Activated CD8-positive, alpha-beta T cell treated with anti-CD3 and anti-CD28 coated beads for 36 hours (primary cell): Measurements from ENCODE around the gene BOK. TPM values are rescaled to one million over a fixed set of nuclear protein-coding genes. Genes with fewer than 3 reads are reported as not detected.

ENCODE experiments used
- ATAC-seq: fragments of 200-7000 bp; cut with Tn5 transposase; one replicate; pipeline ENCODE4 v1.10.0; 2021; ENCODE audit warnings: mild to moderate bottlenecking, moderate library complexity
- CTCF ChIA-PET: fragments of 350-600 bp; sonication (Branson Sonifier 250); formaldehyde crosslinking; loops from one replicate; lab custom pipeline; 2021; ENCODE audit warnings: antibody characterized with exemption; lab: Charles Lee
- POLR2A ChIA-PET: fragments of 350-600 bp; sonication (Branson Sonifier 250); formaldehyde crosslinking; loops from one replicate; lab custom pipeline; 2021; ENCODE audit warnings: antibody characterized with exemption; lab: Charles Lee
- DNase-seq: peaks from one replicate; pipeline ENCODE4 v3.0.0-alpha.2; 2020
- H3K27ac Mint-ChIP-seq: one replicate; pipeline ENCODE4 v1.8.0; 2021; ENCODE audit warnings: mild to moderate bottlenecking, mixed read lengths
- H3K27me3 Mint-ChIP-seq: one replicate; pipeline ENCODE4 v1.8.0; 2021; ENCODE audit warnings: mixed read lengths
- H3K36me3 Mint-ChIP-seq: one replicate; pipeline ENCODE4 v1.8.0; 2021; ENCODE audit warnings: low read depth, mixed read lengths
- H3K4me1 Mint-ChIP-seq: one replicate; pipeline ENCODE4 v1.8.0; 2021; ENCODE audit warnings: low read depth, mixed read lengths
- H3K4me3 Mint-ChIP-seq: one replicate; pipeline ENCODE4 v1.8.0; 2021; ENCODE audit warnings: mild to moderate bottlenecking, moderate library complexity, mixed read lengths
- H3K9me3 Mint-ChIP-seq: one replicate; pipeline ENCODE4 v1.8.0; 2021; ENCODE audit warnings: mixed read lengths
- CTCF ChIP-seq: fragments of 200-600 bp; IDR thresholded peaks from one replicate; pipeline ENCODE4 v1.8.0; 2022; ENCODE audit warnings: antibody characterized with exemption, mild to moderate bottlenecking
- intact Hi-C: fragments of 100-400 bp; cut with micrococcal nuclease; formaldehyde crosslinking; loops from one replicate; pipeline ENCODE4 v1.10.0; 2022
- total RNA-seq, 2 experiments: library from RNA; stranded (reverse); gene quantifications; one replicate each; pipeline ENCODE4 v1.2.3, GENCODE V29; 2021

BOK gene
- total RNA-seq, 2 experiments from 2014 or later, result 0.16 to 0.22 TPM

GRCh38 chr2:241550616-241551580 is 7.6 kb upstream of the BOK start:
- H3K9me3 Mint-ChIP-seq, result peaks cover 3% of the 10 kb centered on the region
- no peaks in the 10 kb centered on the region for H3K36me3 Mint-ChIP-seq
- POLR2A ChIA-PET, result no interaction called here
- no peaks in the 10 kb centered on the region for H3K4me1 Mint-ChIP-seq
- DNase-seq (no peak), ATAC-seq (no peak)
- peaks cover 20% of the 10 kb centered on the region for H3K27me3 Mint-ChIP-seq
- no peak overlapping the region for H3K27ac Mint-ChIP-seq
- no peak overlapping the region for H3K4me3 Mint-ChIP-seq
- intact Hi-C loops, result no loop called here
- no peak for TF ChIP-seq CTCF
- CTCF ChIA-PET, result no interaction called here

- H3K4me1 Mint-ChIP-seq, result no peaks in the 10 kb centered on the region
- CTCF ChIA-PET, result no interaction called here
- no peak overlapping the region for H3K4me3 Mint-ChIP-seq
- no peak for TF ChIP-seq CTCF
- DNase-seq (no peak), ATAC-seq (no peak)
- no peaks in the 10 kb centered on the region for H3K36me3 Mint-ChIP-seq
- peaks cover 24% of the 10 kb centered on the region for H3K27me3 Mint-ChIP-seq
- no peak overlapping the region for H3K27ac Mint-ChIP-seq
- intact Hi-C loops, result no loop called here
- POLR2A ChIA-PET, result no interaction called here
- peaks cover 6% of the 10 kb centered on the region for H3K9me3 Mint-ChIP-seq
These were observed 6.9 kb upstream of the BOK start for GRCh38 chr2:241551599-241551997.

GRCh38 chr2:241551998-241552737 is 6.4 kb upstream of the BOK start:
- peaks cover 25% of the 10 kb centered on the region for H3K27me3 Mint-ChIP-seq
- intact Hi-C loops, result no loop called here
- DNase-seq (no peak), ATAC-seq (no peak)
- peaks cover 11% of the 10 kb centered on the region for H3K9me3 Mint-ChIP-seq
- CTCF ChIA-PET, result no interaction called here
- H3K4me1 Mint-ChIP-seq, result no peaks in the 10 kb centered on the region
- TF ChIP-seq CTCF, result no peak
- H3K27ac Mint-ChIP-seq, result no peak overlapping the region
- H3K4me3 Mint-ChIP-seq, result no peak overlapping the region
- POLR2A ChIA-PET, result no interaction called here
- H3K36me3 Mint-ChIP-seq, result no peaks in the 10 kb centered on the region

- Mint-ChIP-seq H3K27ac (no peak overlapping the region), H3K4me3 (no peak overlapping the region), H3K36me3 (peaks cover 4% of the 10 kb centered on the region), H3K27me3 (peaks cover 36% of the 10 kb centered on the region), H3K9me3 (peaks cover 19% of the 10 kb centered on the region), H3K4me1 (peaks cover 3% of the 10 kb centered on the region)
- ATAC-seq (no peak), DNase-seq (no peak)
- ChIA-PET POLR2A (no interaction called here), CTCF (no interaction called here)
- intact Hi-C loops, result no loop called here
- TF ChIP-seq CTCF, result no peak
These were observed 5.1 kb upstream of the BOK start for GRCh38 chr2:241553512-241553830.

GRCh38 chr2:241553981-241554380 is 4.6 kb upstream of the BOK start:
- H3K9me3 Mint-ChIP-seq, result peaks cover 19% of the 10 kb centered on the region
- H3K36me3 Mint-ChIP-seq, result peaks cover 4% of the 10 kb centered on the region
- ChIA-PET CTCF (no interaction called here), POLR2A (no interaction called here)
- intact Hi-C loops, result no loop called here
- no peak overlapping the region for H3K27ac Mint-ChIP-seq
- H3K4me3 Mint-ChIP-seq, result no peak overlapping the region
- TF ChIP-seq CTCF, result no peak
- ATAC-seq, result no peak
- peaks cover 36% of the 10 kb centered on the region for H3K27me3 Mint-ChIP-seq
- H3K4me1 Mint-ChIP-seq, result peaks cover 3% of the 10 kb centered on the region
- no peak for DNase-seq
